GM12878 (cell line): ENCODE measurements around the gene MYMX. TPM values are rescaled to one million over a fixed set of nuclear protein-coding genes. Genes with fewer than 3 reads are reported as not detected.

Experiments used
- ATAC-seq: fragments of 200-7000 bp; cut with Tn5 transposase; 3 replicates; pipeline ENCODE4 v1.9.1; 2020; ENCODE audit warnings: mild to moderate bottlenecking, moderate library complexity
- BruUV-seq: library from RNA; stranded (reverse); fragments of 400-500 nt; replicated peaks from 2 replicates; lab custom pipeline; 2021; lab: Mats Ljungman, UMichigan
- CTCF ChIA-PET: fragments of 300-600 bp; sonication (Branson Sonifier 250); formaldehyde crosslinking; extraction: SDS; loops from one replicate; lab custom pipeline; 2021; ENCODE audit warnings: inconsistent platforms; lab: Yijun Ruan, JAX
- POLR2A ChIA-PET: fragments of 350-600 bp; formaldehyde crosslinking; extraction: SDS; loops from one replicate; lab custom pipeline; 2021; ENCODE audit warnings: inconsistent platforms; lab: Charles Lee
- RAD21 ChIA-PET: fragments of 300-600 bp; sonication (Branson Sonifier 250); formaldehyde crosslinking; loops from one replicate; lab custom pipeline; 2023; ENCODE audit warnings: antibody characterized with exemption; ENCODE audit not compliant: unreplicated experiment; lab: Charles Lee
- SMC1A ChIA-PET: fragments of 300-600 bp; sonication (Branson Sonifier 250); formaldehyde crosslinking; loops from one replicate; lab custom pipeline; 2023; ENCODE audit not compliant: unreplicated experiment, uncharacterized antibody; lab: Charles Lee
- DNase-seq: peaks from one replicate; pipeline ENCODE4 v3.0.0-alpha.2; 2011; ENCODE audit warnings: low read depth, low spot score
- FAIRE-seq: peaks from 3 replicates; lab custom pipeline; 2011; peaks lifted over from hg19 to GRCh38; lab: Jason Lieb, UNC
- H2AFZ ChIP-seq: 2 replicates; pipeline ENCODE4 v1.6.0; 2011; ENCODE audit warnings: low read depth, low read length, control low read depth; ENCODE audit not compliant: control insufficient read depth
- H3K27ac ChIP-seq: 2 replicates; pipeline ENCODE4 v1.5.1; 2011; ENCODE audit warnings: control low read depth; ENCODE audit not compliant: control insufficient read depth, insufficient read depth
- H3K27me3 ChIP-seq, 2 experiments: replicated peaks in 1 of 2; 2 replicates each; pipeline versions ENCODE4 v1.6.0 to v1.6.1; 2011; ENCODE audit warnings: low read length in 1 of 2; ENCODE audit not compliant: control insufficient read depth in 2 of 2, insufficient read depth in 2 of 2
- H3K36me3 ChIP-seq, 2 experiments: 2 replicates each; pipeline ENCODE4 v1.5.1; 2011; ENCODE audit warnings: low read length in 1 of 2; ENCODE audit not compliant: control insufficient read depth in 2 of 2, insufficient read depth in 2 of 2
- H3K4me1 ChIP-seq: 2 replicates; pipeline ENCODE4 v1.6.1; 2011; ENCODE audit warnings: mild to moderate bottlenecking, low read length, moderate library complexity, mixed read lengths; ENCODE audit not compliant: control insufficient read depth, insufficient read depth
- H3K4me2 ChIP-seq: 2 replicates; pipeline ENCODE4 v1.6.0; 2011; ENCODE audit warnings: control low read depth; ENCODE audit not compliant: control insufficient read depth, insufficient read depth
- H3K4me3 ChIP-seq: fragments of 200-600 bp; sonication (generic); 2 replicates; pipeline ENCODE4 v1.5.1; 2016
- H3K79me2 ChIP-seq: 2 replicates; pipeline ENCODE4 v1.6.0; 2011; ENCODE audit warnings: low read length; ENCODE audit not compliant: control insufficient read depth, insufficient read depth
- H3K9ac ChIP-seq: 2 replicates; pipeline ENCODE4 v1.8.0; 2011; ENCODE audit warnings: low read length, control low read depth, mixed read lengths; ENCODE audit not compliant: control insufficient read depth, insufficient read depth
- H3K9me3 ChIP-seq: replicated peaks from 3 replicates; pipeline ENCODE4 v1.5.1; 2011; ENCODE audit warnings: mild to moderate bottlenecking, low read length; ENCODE audit not compliant: control insufficient read depth, insufficient read depth
- H4K20me1 ChIP-seq: 2 replicates; pipeline ENCODE4 v1.6.0; 2011; ENCODE audit not compliant: control insufficient read depth, insufficient read depth
- CBFB ChIP-seq: IDR thresholded peaks from 2 replicates; pipeline ENCODE4 v1.6.1; 2016; ENCODE audit warnings: antibody characterized with exemption, low read depth
- CTCF ChIP-seq, 3 experiments: IDR thresholded peaks in 2 of 3; conservative IDR thresholded peaks in 1 of 3; 2 replicates each; pipeline ENCODE4 v1.5.1; 2011; ENCODE audit warnings: low read depth in 3 of 3, low read length in 3 of 3, mild to moderate bottlenecking in 3 of 3, control low read depth in 2 of 3, moderate library complexity in 2 of 3, inconsistent platforms in 1 of 3, mixed read lengths in 1 of 3; ENCODE audit not compliant: control insufficient read depth in 2 of 3, insufficient read depth in 1 of 3; ENCODE audit errors: extremely low read depth in 1 of 3
- EGR1 ChIP-seq, 2 experiments: IDR thresholded peaks; 1 replicate in 1 of 2; 2 replicates in 1 of 2; pipeline ENCODE4 v1.6.1; 2011 to 2012; ENCODE audit warnings: low read depth in 2 of 2, low read length in 2 of 2, borderline replicate concordance in 1 of 2, mild to moderate bottlenecking in 1 of 2, moderate library complexity in 1 of 2
- MEF2B ChIP-seq: fragments of 450-650 bp; IDR thresholded peaks from 2 replicates; pipeline ENCODE4 v1.6.1; 2018; ENCODE audit warnings: mild to moderate bottlenecking, moderate library complexity; ENCODE audit not compliant: partially characterized antibody, poor library complexity, severe bottlenecking
- MLLT1 ChIP-seq: fragments of 450-650 bp; IDR thresholded peaks from 2 replicates; pipeline ENCODE4 v1.6.1; 2016; ENCODE audit warnings: mild to moderate bottlenecking
- TCF3 ChIP-seq: IDR thresholded peaks from 2 replicates; pipeline ENCODE4 v1.6.1; 2012; ENCODE audit warnings: low read depth, mild to moderate bottlenecking, low read length, borderline replicate concordance; ENCODE audit not compliant: insufficient read depth
- WGBS: methylation state at CpG from one replicate; pipeline ENCODE4 v1.1.6; 2016; ENCODE audit warnings: low lambda C conversion rate; ENCODE audit not compliant: insufficient replicate concordance, insufficient coverage; ENCODE audit errors: missing lambda C conversion rate; 5-methylcytosine and 5-hydroxymethylcytosine counted together
- in situ Hi-C: fragments of 300-500 bp; cut with MboI; formaldehyde crosslinking; loops from 9 replicates; pipeline ENCODE4 v1.14.3; 2018; ENCODE audit warnings: mixed read lengths
- intact Hi-C: fragments of 100-400 bp; cut with micrococcal nuclease; formaldehyde crosslinking; loops from one replicate; pipeline ENCODE4 v1.14.2; 2022; ENCODE audit not compliant: unreplicated experiment
- polyA plus RNA-seq, 11 experiments: library from polyadenylated mRNA; depleted of rRNA in 4 of 11; unstranded in 6 of 11; stranded (reverse) in 5 of 11; fragments of >200 nt; fragmentation: Nextera tagmentation in 4 of 11; fragmentation: Illumina TruSeq in 1 of 11; extraction: Ambion mirVana in 4 of 11; extraction: Trizol in 1 of 11; gene quantifications; 1 replicate in 1 of 11; 2 replicates in 10 of 11; pipeline versions ENCODE4 v1.2.1 to v1.2.3, GENCODE V29; 2011 to 2016; ENCODE audit warnings: inconsistent platforms in 2 of 11, missing spikeins in 2 of 11, low read depth in 1 of 11
- total RNA-seq, 4 experiments: library from RNA; depleted of rRNA in 3 of 4; stranded (reverse); fragments of >200 nt in 3 of 4; fragmentation: Illumina TruSeq in 1 of 4; extraction: Trizol in 1 of 4; gene quantifications; 2 replicates each; pipeline versions ENCODE4 v1.2.1 to v1.2.3, GENCODE V29; 2013 to 2021

MYMX gene
- total and polyA plus RNA-seq, 10 of the 15 experiments (the other 5 are each of a cell fraction or from before 2014, with no cell fraction given), result not detected

GRCh38 chr6:44219815-44220784 lies 3.4 kb downstream of the MYMX start:
- Histone ChIP-seq H2AFZ (peak overlapping the region; percentile 37), H3K4me3 (peak overlapping the region; percentile 58; the same call in 1 of the 2 replicates), H3K4me1 (peaks cover 42% of the 10 kb centered on the region), H3K27me3 (no peaks in the 10 kb centered on the region), H3K4me2 (peak overlapping the region; percentile 66), H3K36me3 (no peaks in the 10 kb centered on the region), H3K27ac (peak overlapping the region; percentile 62), H3K9me3 (no peaks in the 10 kb centered on the region), H3K9ac (peak overlapping the region; percentile 71; the same call in 1 of the 2 replicates), H4K20me1 (no peaks in the 10 kb centered on the region), H3K79me2 (peaks cover 17% of the 10 kb centered on the region)
- RAD21 ChIA-PET, result interaction anchor here (1.0 to 3.1 kb wide), 7 partner anchors 11 to 45 kb away, joined by 3 to 14 read pairs (median 6); partner anchors contain the start of gene HSP90AB1
- intact Hi-C loops (loop anchor here (2.0 kb wide), 1 partner anchor 43 kb away; no protein-coding TSS in a partner anchor), in situ Hi-C loops (no loop called here)
- no TSS peak for BruUV-seq
- POLR2A ChIA-PET, result interaction anchor here (0.6 to 7.0 kb wide), 13 partner anchors 17 to 591 kb away, joined by 3 to 63 read pairs (median 6); partner anchors contain the start of genes GTPBP2, HSP90AB1 and SLC35B2
- DNase-seq (no peak), ATAC-seq (no peak), FAIRE-seq (no peak)
- SMC1A ChIA-PET, result interaction anchor here (1.3 to 1.9 kb wide), 4 partner anchors 17 to 117 kb away, joined by 3 to 10 read pairs (median 4); partner anchors contain the start of gene HSP90AB1
- CTCF ChIA-PET, result interaction anchor here (1.0 to 4.2 kb wide), 9 partner anchors 15 to 103 kb away, joined by 3 to 22 read pairs (median 4); no protein-coding TSS in a partner anchor
- TF ChIP-seq CBFB, result no peak
- peak in 2 of 3 experiments; percentile 14 to 17; a peak in 2 of 6 replicates for TF ChIP-seq CTCF (IDR thresholded peaks at IDR 0.05 in 2 of 3, conservative IDR thresholded peaks at IDR 0.05 in 1 of 3; ENCODE audit: control insufficient read depth in 2 of 3, extremely low read depth in 1 of 3, insufficient read depth in 1 of 3, low read depth in 3 of 3, low read length in 3 of 3)
- TF ChIP-seq MLLT1, result peak; percentile 58
- no peak for TF ChIP-seq TCF3
- 0 out of 3 replicates have a peak, but pooled peaks of 1 of the 2 experiments have one; percentile 10 for TF ChIP-seq EGR1 (IDR thresholded peaks at IDR 0.05; ENCODE audit: borderline replicate concordance in 1 of 2, low read depth in 2 of 2, low read length in 2 of 2)
- peak; percentile 80 for TF ChIP-seq MEF2B
- 61% methylated on average over 21 of the region's 28 CpGs for WGBS
